T-cell (primary cell): ENCODE data around the gene TNIP2. TPM values are rescaled to one million over a fixed set of nuclear protein-coding genes. Genes with fewer than 3 reads are reported as not detected.

ENCODE experiments used
- ATAC-seq, 4 experiments: fragments of 200-7000 bp in 3 of 4; fragments of 150-1000 bp in 1 of 4; cut with Tn5 transposase; replicated peaks in 1 of 4; 1 replicate in 3 of 4; 2 replicates in 1 of 4; pipeline ENCODE4 v1.10.0; 2021; ENCODE audit warnings: moderate library complexity in 3 of 4, mild to moderate bottlenecking in 2 of 4, moderate number of reproducible peaks in 1 of 4
- CTCF ChIA-PET, 2 donors: fragments of 300-600 bp; sonication (Branson Sonifier 250); formaldehyde crosslinking; loops; one replicate each; lab custom pipeline; 2022; ENCODE audit warnings: antibody characterized with exemption in 2 of 2; lab: Charles Lee
- POLR2A ChIA-PET, 2 donors: fragments of 300-600 bp; sonication (Branson Sonifier 250); formaldehyde crosslinking; loops; one replicate each; lab custom pipeline; 2022; ENCODE audit warnings: antibody characterized with exemption in 2 of 2; lab: Charles Lee
- DNase-seq, 35 experiments: peaks; one replicate each; pipeline versions ENCODE4 v3.0.0 to v3.0.0-alpha.2; 2013 to 2023
- H3K27ac ChIP-seq: one replicate; pipeline ENCODE4 v1.5.1; 2013; ENCODE audit warnings: low read length
- H3K27me3 ChIP-seq, 2 experiments: replicated peaks in 1 of 2; 1 replicate in 1 of 2; 2 replicates in 1 of 2; pipeline versions ENCODE4 v1.6.1 to v1.7.0; 2013; ENCODE audit warnings: low read length in 1 of 2, mixed read lengths in 1 of 2; ENCODE audit not compliant: control insufficient read depth in 2 of 2, insufficient read depth in 2 of 2; ENCODE audit errors: extremely low read depth in 1 of 2
- H3K36me3 ChIP-seq, 2 donors: 1 replicate in 1 of 2; 2 replicates in 1 of 2; pipeline versions ENCODE4 v1.6.1 to v1.7.0; 2013; ENCODE audit warnings: low read length in 1 of 2; ENCODE audit not compliant: control insufficient read depth in 2 of 2, insufficient read depth in 1 of 2; ENCODE audit errors: extremely low read depth in 1 of 2
- H3K4me1 ChIP-seq, 2 experiments: 1 replicate in 1 of 2; 2 replicates in 1 of 2; pipeline versions ENCODE4 v1.6.1 to v1.7.0; 2013; ENCODE audit warnings: low read length in 2 of 2, mixed read lengths in 1 of 2; ENCODE audit not compliant: insufficient read depth in 2 of 2, control insufficient read depth in 1 of 2; ENCODE audit errors: extremely low read depth in 1 of 2
- H3K4me3 ChIP-seq, 2 donors: 1 replicate in 1 of 2; 2 replicates in 1 of 2; pipeline versions ENCODE4 v1.5.1 to v1.7.0; 2013; ENCODE audit warnings: mild to moderate bottlenecking in 2 of 2, low read length in 1 of 2, moderate library complexity in 1 of 2; ENCODE audit not compliant: control insufficient read depth in 1 of 2; ENCODE audit errors: extremely low read depth in 1 of 2
- H3K9me3 ChIP-seq: 2 replicates; pipeline ENCODE4 v1.7.0; 2013
- H3K27ac Mint-ChIP-seq, 2 donors: one replicate each; pipeline ENCODE4 v1.8.0; 2020 to 2021; ENCODE audit warnings: mild to moderate bottlenecking in 2 of 2, mixed read lengths in 2 of 2
- H3K27me3 Mint-ChIP-seq, 2 donors: one replicate each; pipeline ENCODE4 v1.8.0; 2021 to 2022; ENCODE audit warnings: mixed read lengths in 2 of 2
- H3K36me3 Mint-ChIP-seq: one replicate; pipeline ENCODE4 v1.8.0; 2021; ENCODE audit warnings: mixed read lengths
- H3K4me1 Mint-ChIP-seq, 3 donors: one replicate each; pipeline ENCODE4 v1.8.0; 2020 to 2022; ENCODE audit warnings: mixed read lengths in 3 of 3, mild to moderate bottlenecking in 1 of 3
- H3K4me3 Mint-ChIP-seq, 3 donors: one replicate each; pipeline ENCODE4 v1.8.0; 2020 to 2022; ENCODE audit warnings: mild to moderate bottlenecking in 3 of 3, mixed read lengths in 3 of 3, moderate library complexity in 3 of 3
- H3K9me3 Mint-ChIP-seq, 3 donors: one replicate each; pipeline ENCODE4 v1.8.0; 2020 to 2022; ENCODE audit warnings: mixed read lengths in 3 of 3
- WGBS: methylation state at CpG from one replicate; pipeline ENCODE4 v1.1.5; 2013; ENCODE audit warnings: missing lambda C conversion rate; ENCODE audit not compliant: insufficient coverage; 5-methylcytosine and 5-hydroxymethylcytosine counted together
- total RNA-seq, 35 experiments: library from RNA in 6 of 35; stranded (reverse) in 6 of 35; fragments of 120-200 nt in 1 of 35; gene quantifications; one replicate each; pipeline versions ENCODE4 v1.2.1 to v1.2.4 and lab custom pipeline; 2013 to 2026

TNIP2 gene
- total RNA-seq, 5 donors from 2014 or later (not counting 1 experiment from before 2014, with no cell fraction given): 39.5 to 65.3 (median 59.1) TPM

- H3K4me3 ChIP-seq: no peak overlapping the region
- H3K27ac ChIP-seq: no peak overlapping the region
- Mint-ChIP-seq H3K9me3 (no peaks in the 10 kb centered on the region), H3K4me3 (no peak overlapping the region), H3K27ac (peak overlapping the region; percentile 45 to 93), H3K4me1 (peaks cover 39 to 67% (median 55%) of the 10 kb centered on the region in 3 donors), H3K36me3 (no peaks in the 10 kb centered on the region), H3K27me3 (no peaks in the 10 kb centered on the region)
- DNase-seq: no peak
- H3K4me1 ChIP-seq: peaks cover 35 to 73% of the 10 kb centered on the region in 2 experiments
- 94% methylated on average over 5 of the region's 5 CpGs for whole genome bisulfite sequencing
- CTCF ChIA-PET: no interaction called here
- no peaks in the 10 kb centered on the region for H3K36me3 ChIP-seq
- no peaks in the 10 kb centered on the region for H3K9me3 ChIP-seq
- POLR2A ChIA-PET: no interaction called here
- H3K27me3 ChIP-seq: no peaks in the 10 kb centered on the region
- no peak for ATAC-seq
Measured at GRCh38 chr4:2789351-2789750, 33.2 kb upstream of the TNIP2 start.

GRCh38 chr4:2788532-2789103, 32.5 kb upstream of the TNIP2 start:
- ChIA-PET CTCF (no interaction called here), POLR2A (no interaction called here)
- H3K36me3 Mint-ChIP-seq: no peaks in the 10 kb centered on the region
- Histone ChIP-seq H3K27ac (peak overlapping the region; percentile 93), H3K27me3 (no peaks in the 10 kb centered on the region), H3K36me3 (no peaks in the 10 kb centered on the region), H3K9me3 (no peaks in the 10 kb centered on the region), H3K4me1 (peaks cover 31 to 65% of the 10 kb centered on the region in 2 experiments), H3K4me3 (no peak overlapping the region)
- no peaks in the 10 kb centered on the region for H3K27me3 Mint-ChIP-seq
- 80% methylated on average over 1 of the region's 4 CpGs for WGBS
- ATAC-seq (no peak), DNase-seq (no peak)
- peaks cover 34 to 60% (median 47%) of the 10 kb centered on the region in 3 donors for H3K4me1 Mint-ChIP-seq
- H3K27ac Mint-ChIP-seq: peak overlapping the region; percentile 59 to 93
- no peak overlapping the region for H3K4me3 Mint-ChIP-seq
- H3K9me3 Mint-ChIP-seq: peaks cover 0 to 6% (median 3%) of the 10 kb centered on the region in 3 donors

- DNase-seq (no peak), ATAC-seq (no peak)
- H3K4me3 ChIP-seq: no peak overlapping the region
- ChIA-PET CTCF (no interaction called here), POLR2A (no interaction called here)
- peak overlapping the region; percentile 93 for H3K27ac ChIP-seq
- Mint-ChIP-seq H3K36me3 (no peaks in the 10 kb centered on the region), H3K4me1 (peaks cover 34 to 58% (median 46%) of the 10 kb centered on the region in 3 donors), H3K27ac (peak overlapping the region; percentile 59 to 93), H3K4me3 (peak overlapping the region in 1 of 3 donors; percentile 67), H3K27me3 (no peaks in the 10 kb centered on the region), H3K9me3 (peaks cover 0 to 11% (median 4%) of the 10 kb centered on the region in 3 donors)
- no peaks in the 10 kb centered on the region for H3K36me3 ChIP-seq
- peaks cover 31 to 61% of the 10 kb centered on the region in 2 experiments for H3K4me1 ChIP-seq
- no peaks in the 10 kb centered on the region for H3K27me3 ChIP-seq
- WGBS: 84% methylated on average over 2 of the region's 7 CpGs
- H3K9me3 ChIP-seq: no peaks in the 10 kb centered on the region
Measured at GRCh38 chr4:2788101-2788500, 32.0 kb upstream of the TNIP2 start.

GRCh38 chr4:2787230-2788100, 31.3 kb upstream of the TNIP2 start:
- CTCF ChIA-PET: no interaction called here
- no peak overlapping the region for H3K4me3 ChIP-seq
- no peaks in the 10 kb centered on the region for H3K27me3 ChIP-seq
- peak; percentile 50 to 64 (median 58) for ATAC-seq
- Mint-ChIP-seq H3K27me3 (no peaks in the 10 kb centered on the region), H3K27ac (peak overlapping the region; percentile 91 to 93), H3K4me1 (peaks cover 34 to 58% (median 46%) of the 10 kb centered on the region in 3 donors), H3K4me3 (peak overlapping the region in 2 of 3 donors; percentile 17 to 67), H3K9me3 (peaks cover 4 to 17% (median 4%) of the 10 kb centered on the region in 3 donors), H3K36me3 (no peaks in the 10 kb centered on the region)
- WGBS: 49% methylated on average over 12 of the region's 18 CpGs
- no peaks in the 10 kb centered on the region for H3K36me3 ChIP-seq
- peak overlapping the region; percentile 93 for H3K27ac ChIP-seq
- peak in 32 of 35 experiments; percentile 36 to 80 (median 58) for DNase-seq
- peaks cover 31 to 57% of the 10 kb centered on the region in 2 experiments for H3K4me1 ChIP-seq
- POLR2A ChIA-PET: no interaction called here
- H3K9me3 ChIP-seq: no peaks in the 10 kb centered on the region

GRCh38 chr4:2786794-2787229, 30.7 kb upstream of the TNIP2 start:
- POLR2A ChIA-PET: no interaction called here
- DNase-seq (no peak), ATAC-seq (peak in 1 of 4 experiments; percentile 2)
- 75% methylated on average over 6 of the region's 9 CpGs for WGBS
- Mint-ChIP-seq H3K4me3 (peak overlapping the region in 1 of 3 donors; percentile 67), H3K9me3 (peaks cover 7 to 20% (median 7%) of the 10 kb centered on the region in 3 donors), H3K4me1 (peaks cover 34 to 57% (median 46%) of the 10 kb centered on the region in 3 donors), H3K27me3 (no peaks in the 10 kb centered on the region), H3K36me3 (no peaks in the 10 kb centered on the region), H3K27ac (peak overlapping the region; percentile 91 to 93)
- peaks cover 31 to 52% of the 10 kb centered on the region in 2 experiments for H3K4me1 ChIP-seq
- H3K9me3 ChIP-seq: no peaks in the 10 kb centered on the region
- H3K27me3 ChIP-seq: no peaks in the 10 kb centered on the region
- no peaks in the 10 kb centered on the region for H3K36me3 ChIP-seq
- H3K27ac ChIP-seq: peak overlapping the region; percentile 93
- CTCF ChIA-PET: no interaction called here
- no peak overlapping the region for H3K4me3 ChIP-seq

GRCh38 chr4:2786152-2786671, 30.1 kb upstream of the TNIP2 start:
- Histone ChIP-seq H3K4me3 (no peak overlapping the region), H3K4me1 (peaks cover 31 to 50% of the 10 kb centered on the region in 2 experiments), H3K27me3 (no peaks in the 10 kb centered on the region), H3K27ac (peak overlapping the region; percentile 93), H3K36me3 (no peaks in the 10 kb centered on the region), H3K9me3 (no peaks in the 10 kb centered on the region)
- ATAC-seq: peak in 3 of 4 experiments; percentile 27 to 85 (median 33)
- peak in 32 of 35 experiments; percentile 31 to 86 (median 72) for DNase-seq
- POLR2A ChIA-PET: no interaction called here
- H3K36me3 Mint-ChIP-seq: no peaks in the 10 kb centered on the region
- H3K4me1 Mint-ChIP-seq: peaks cover 34 to 53% (median 46%) of the 10 kb centered on the region in 3 donors
- WGBS: no CpG with 5 or more reads among the region's 7 CpGs
- peak overlapping the region in 1 of 3 donors; percentile 67 for H3K4me3 Mint-ChIP-seq
- peaks cover 8 to 22% (median 11%) of the 10 kb centered on the region in 3 donors for H3K9me3 Mint-ChIP-seq
- CTCF ChIA-PET: interaction anchor here in 1 of 2 donors (0.7 kb wide), 1 partner anchor 191 kb away, joined by 4 read pairs; no protein-coding TSS in a partner anchor
- no peaks in the 10 kb centered on the region for H3K27me3 Mint-ChIP-seq
- H3K27ac Mint-ChIP-seq: peak overlapping the region; percentile 91 to 93
